Gastroesophageal sphincter (tissue), 4 donors: ENCODE results near the gene GLDN. TPM values are rescaled to one million over a fixed set of nuclear protein-coding genes. Genes with fewer than 3 reads are reported as not detected.

Experiments
- ATAC-seq: fragments of 150-250 bp; one replicate; pipeline ENCODE4 v1.9.1; 2016; ENCODE audit warnings: mild to moderate bottlenecking, moderate library complexity
- H3K27ac ChIP-seq, 4 donors: fragments of 200-600 bp; sonication (generic) in 3 of 4; 1 replicate in 3 of 4; 2 replicates in 1 of 4; pipeline ENCODE4 v1.5.1; 2016 to 2019
- H3K27me3 ChIP-seq: fragments of 200-600 bp; sonication (generic); one replicate; pipeline ENCODE4 v1.5.1; 2019
- H3K36me3 ChIP-seq, 2 donors: fragments of 200-600 bp; sonication (generic); one replicate each; pipeline ENCODE4 v1.5.1; 2019; ENCODE audit warnings: control low read depth in 1 of 2
- H3K4me1 ChIP-seq, 3 donors: fragments of 200-600 bp; sonication (generic); 1 replicate in 2 of 3; 2 replicates in 1 of 3; pipeline ENCODE4 v1.5.1; 2016 to 2019; ENCODE audit warnings: control low read depth in 2 of 3
- H3K4me3 ChIP-seq, 2 donors: fragments of 200-600 bp; sonication (generic); one replicate each; pipeline ENCODE4 v1.5.1; 2019; ENCODE audit warnings: mild to moderate bottlenecking in 1 of 2, moderate library complexity in 1 of 2
- H3K9me3 ChIP-seq, 3 donors: fragments of 200-600 bp; sonication (generic); one replicate each; pipeline ENCODE4 v1.5.1; 2017 to 2019; ENCODE audit warnings: control low read depth in 2 of 3
- CTCF ChIP-seq, 4 experiments: fragments of 200-600 bp in 2 of 4; fragments of 450-650 bp in 2 of 4; sonication (generic) in 1 of 4; IDR thresholded peaks; one replicate each; pipeline ENCODE4 v1.5.1; 2017 to 2019; ENCODE audit warnings: antibody characterized with exemption in 4 of 4, mild to moderate bottlenecking in 2 of 4, moderate library complexity in 2 of 4
- EP300 ChIP-seq: sonication (generic); formaldehyde crosslinking; IDR thresholded peaks from one replicate; pipeline ENCODE4 v1.6.1; 2017; ENCODE audit warnings: antibody characterized with exemption, mild to moderate bottlenecking
- POLR2A ChIP-seq, 2 donors: fragments of 450-650 bp; IDR thresholded peaks; one replicate each; pipeline ENCODE4 v1.6.1; 2017; ENCODE audit warnings: antibody characterized with exemption in 2 of 2, mild to moderate bottlenecking in 2 of 2, moderate library complexity in 1 of 2
- POLR2AphosphoS5 ChIP-seq: sonication (generic); formaldehyde crosslinking; IDR thresholded peaks from one replicate; pipeline ENCODE4 v1.6.1; 2017; ENCODE audit warnings: antibody characterized with exemption
- WGBS, 2 donors: methylation state at CpG; one replicate each; pipeline ENCODE4 v1.1.5; 2018; ENCODE audit warnings: low coverage in 1 of 2; 5-methylcytosine and 5-hydroxymethylcytosine counted together
- total RNA-seq, 4 donors: library from RNA; depleted of rRNA; stranded (reverse); fragments of >200 nt; gene quantifications; one replicate each; pipeline ENCODE4 v1.1.0, GENCODE V29; 2016

GLDN gene
- total RNA-seq, 4 donors from 2014 or later = 3.7 to 19.6 (median 4.4) TPM

GRCh38 chr15:51334011-51334451 is 7.4 kb upstream of the GLDN start:
- no peak for ATAC-seq
- Histone ChIP-seq H3K36me3 (no peaks in the 10 kb centered on the region), H3K27me3 (no peaks in the 10 kb centered on the region), H3K27ac (peak overlapping the region in 3 of 4 donors; percentile 9 to 77 (median 32)), H3K4me1 (peaks cover 20 to 54% (median 32%) of the 10 kb centered on the region in 3 donors), H3K4me3 (no peak overlapping the region), H3K9me3 (no peaks in the 10 kb centered on the region)
- 18% methylated on average over 2 of the region's 2 CpGs; no CpG with 5 or more reads in 1 of the 2 donors for WGBS, 2 donors
- no peak for TF ChIP-seq POLR2AphosphoS5
- TF ChIP-seq EP300 = no peak
- TF ChIP-seq POLR2A (IDR thresholded peaks at IDR 0.05) = no peak
- no peak for TF ChIP-seq CTCF (IDR thresholded peaks at IDR 0.05)

- peaks cover 20 to 54% (median 32%) of the 10 kb centered on the region in 3 donors for H3K4me1 ChIP-seq
- peak overlapping the region in 2 of 4 donors; percentile 69 to 75 for H3K27ac ChIP-seq
- H3K9me3 ChIP-seq = no peaks in the 10 kb centered on the region
- H3K4me3 ChIP-seq = no peak overlapping the region
- no peaks in the 10 kb centered on the region for H3K36me3 ChIP-seq
- no peaks in the 10 kb centered on the region for H3K27me3 ChIP-seq
- ATAC-seq = no peak
- no peak for TF ChIP-seq POLR2A (IDR thresholded peaks at IDR 0.05)
- no peak for TF ChIP-seq EP300
- no peak for TF ChIP-seq CTCF (IDR thresholded peaks at IDR 0.05)
- TF ChIP-seq POLR2AphosphoS5 = no peak
- 97 to 100% methylated on average over 5 of the region's 5 CpGs for whole genome bisulfite sequencing, 2 donors
These were observed 6.4 kb upstream of the GLDN start for GRCh38 chr15:51335087-51335486.

GRCh38 chr15:51335538-51336410 is 5.7 kb upstream of the GLDN start:
- Histone ChIP-seq H3K9me3 (no peaks in the 10 kb centered on the region), H3K36me3 (no peaks in the 10 kb centered on the region), H3K27me3 (peaks cover 1% of the 10 kb centered on the region), H3K4me1 (peaks cover 20 to 56% (median 32%) of the 10 kb centered on the region in 3 donors), H3K27ac (peak overlapping the region; percentile 59 to 75 (median 65)), H3K4me3 (no peak overlapping the region)
- ATAC-seq = peak; percentile 19
- 41 to 62% methylated on average over 9 of the region's 9 CpGs for WGBS, 2 donors
- TF ChIP-seq CTCF (IDR thresholded peaks at IDR 0.05) (peak in 3 of 4 experiments; percentile 7 to 27 (median 12)), POLR2A (IDR thresholded peaks at IDR 0.05) (no peak), POLR2AphosphoS5 (peak; percentile 46), EP300 (no peak)

- peaks cover 17 to 60% (median 31%) of the 10 kb centered on the region in 3 donors for H3K4me1 ChIP-seq
- peak within 1 kb of the TSS in 2 of 4 donors; percentile 37 to 75 for H3K27ac ChIP-seq
- TF ChIP-seq EP300 (no peak), CTCF (IDR thresholded peaks at IDR 0.05) (no peak), POLR2A (IDR thresholded peaks at IDR 0.05) (no peak), POLR2AphosphoS5 (no peak)
These were observed 3.0 kb upstream of the GLDN start, which contains the start of gene CYP19A1 for GRCh38 chr15:51338496-51338895. Gene CYP19A1, minus strand, starts transcription at chr15:51338596. Its CDS starts 95,684 bp downstream, at chr15:51242912.

More at GRCh38 chr15:51338496-51338895, 3.0 kb upstream of the GLDN start, which contains the start of gene CYP19A1:
- Histone ChIP-seq H3K27me3 (peaks cover 23% of the 10 kb centered on the region), H3K9me3 (no peaks in the 10 kb centered on the region), H3K4me3 (no peak within 1 kb of the TSS), H3K36me3 (no peaks in the 10 kb centered on the region)
- ATAC-seq = no peak
- 89% methylated on average over 5 of the region's 6 CpGs; no CpG with 5 or more reads in 1 of the 2 donors for WGBS, 2 donors
